Measurements from ENCODE around the gene DNAJC15. TPM values are rescaled to one million over a fixed set of nuclear protein-coding genes. Genes with fewer than 3 reads are reported as not detected.

The DNAJC15 gene
- total RNA-seq, 1 donor from 2014 or later: 17.1 TPM

DNA sequence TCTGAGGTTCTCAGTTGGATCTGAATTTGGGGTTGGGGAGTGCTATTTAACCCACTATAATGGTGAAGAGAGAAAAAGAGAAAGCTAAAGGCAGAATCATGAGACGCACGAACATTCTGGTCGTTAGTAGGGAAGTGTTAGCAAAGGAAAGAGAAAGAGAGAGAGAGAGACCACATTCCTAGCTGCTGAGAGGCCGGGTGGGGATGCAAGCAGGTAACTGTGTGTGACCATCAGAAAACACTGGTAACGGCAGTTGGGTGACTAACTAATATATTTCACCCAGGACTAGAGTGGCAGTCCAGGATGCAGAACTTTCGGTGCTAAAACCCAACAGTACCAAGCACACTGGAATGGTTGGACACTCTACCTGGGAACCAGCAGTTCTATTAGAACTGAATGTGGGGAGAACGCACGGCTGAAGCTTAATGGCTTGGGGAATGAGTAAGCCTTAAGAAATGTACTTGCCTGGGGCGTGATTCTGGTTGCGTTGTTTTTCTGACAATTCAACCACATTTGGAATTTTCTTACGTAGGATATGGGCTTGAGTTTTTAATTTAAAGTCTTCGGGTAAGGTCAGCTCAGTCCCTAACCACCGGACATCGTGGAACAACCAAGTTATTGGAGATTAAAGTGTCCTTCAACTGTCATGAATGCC is 130.2 kb downstream of the DNAJC15 start:
- Mint-ChIP-seq H3K27me3 (ENCODE audit: unreplicated experiment) (no peaks in the 10 kb centered on the region), H3K9me3 (ENCODE audit: unreplicated experiment) (no peaks in the 10 kb centered on the region)

DNA sequence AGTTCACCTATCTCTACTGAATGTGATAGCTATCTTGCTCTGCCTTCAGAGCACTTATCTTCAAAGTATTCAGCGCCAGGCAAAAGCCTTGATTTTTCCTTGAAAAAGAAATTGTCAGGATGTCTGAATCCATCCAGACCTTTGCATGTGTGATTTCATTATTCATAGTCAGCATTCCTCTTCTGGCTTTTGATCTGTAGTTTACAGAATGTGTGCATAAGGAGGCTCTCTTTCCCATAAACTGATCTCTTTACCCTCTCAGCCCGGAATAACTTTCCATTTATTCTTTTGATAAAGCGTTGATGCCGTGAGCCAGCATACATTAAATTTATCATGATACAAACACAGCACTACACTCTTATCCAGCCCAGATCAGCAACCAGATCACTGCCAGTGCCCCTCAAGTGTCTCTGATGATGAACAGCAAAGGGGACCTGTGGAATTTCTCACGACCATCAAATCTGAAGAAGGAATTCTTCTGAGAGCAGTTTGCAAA is 130.8 kb downstream of the DNAJC15 start:
- Mint-ChIP-seq H3K9me3 (ENCODE audit: unreplicated experiment) (peaks cover 2% of the 10 kb centered on the region), H3K4me3 (ENCODE audit: unreplicated experiment) (no peak overlapping the region), H3K27ac (ENCODE audit: unreplicated experiment) (no peak overlapping the region), H3K27me3 (ENCODE audit: unreplicated experiment) (peaks cover under 1% of the 10 kb centered on the region), H3K4me1 (ENCODE audit: low read depth, unreplicated experiment) (peaks cover 8% of the 10 kb centered on the region), H3K36me3 (ENCODE audit: unreplicated experiment) (no peaks in the 10 kb centered on the region)
- DNase-seq: no peak
- TF ChIP-seq, protein P1, sequence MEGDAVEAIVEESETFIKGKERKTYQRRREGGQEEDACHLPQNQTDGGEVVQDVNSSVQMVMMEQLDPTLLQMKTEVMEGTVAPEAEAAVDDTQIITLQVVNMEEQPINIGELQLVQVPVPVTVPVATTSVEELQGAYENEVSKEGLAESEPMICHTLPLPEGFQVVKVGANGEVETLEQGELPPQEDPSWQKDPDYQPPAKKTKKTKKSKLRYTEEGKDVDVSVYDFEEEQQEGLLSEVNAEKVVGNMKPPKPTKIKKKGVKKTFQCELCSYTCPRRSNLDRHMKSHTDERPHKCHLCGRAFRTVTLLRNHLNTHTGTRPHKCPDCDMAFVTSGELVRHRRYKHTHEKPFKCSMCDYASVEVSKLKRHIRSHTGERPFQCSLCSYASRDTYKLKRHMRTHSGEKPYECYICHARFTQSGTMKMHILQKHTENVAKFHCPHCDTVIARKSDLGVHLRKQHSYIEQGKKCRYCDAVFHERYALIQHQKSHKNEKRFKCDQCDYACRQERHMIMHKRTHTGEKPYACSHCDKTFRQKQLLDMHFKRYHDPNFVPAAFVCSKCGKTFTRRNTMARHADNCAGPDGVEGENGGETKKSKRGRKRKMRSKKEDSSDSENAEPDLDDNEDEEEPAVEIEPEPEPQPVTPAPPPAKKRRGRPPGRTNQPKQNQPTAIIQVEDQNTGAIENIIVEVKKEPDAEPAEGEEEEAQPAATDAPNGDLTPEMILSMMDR (IDR thresholded peaks at IDR 0.05; ENCODE audit: partially characterized antibody, unreplicated experiment): no peak

More for the DNA sequence above, 130.2 kb downstream of the DNAJC15 start:
- no peak for DNase-seq
- H3K4me1 Mint-ChIP-seq (ENCODE audit: low read depth, unreplicated experiment): peaks cover 3% of the 10 kb centered on the region
- no peak overlapping the region for H3K4me3 Mint-ChIP-seq (ENCODE audit: unreplicated experiment)
- no peak overlapping the region for H3K27ac Mint-ChIP-seq (ENCODE audit: unreplicated experiment)
- no peaks in the 10 kb centered on the region for H3K36me3 Mint-ChIP-seq (ENCODE audit: unreplicated experiment)
- TF ChIP-seq, protein P1 (IDR thresholded peaks at IDR 0.05; ENCODE audit: partially characterized antibody, unreplicated experiment): no peak

DNA sequence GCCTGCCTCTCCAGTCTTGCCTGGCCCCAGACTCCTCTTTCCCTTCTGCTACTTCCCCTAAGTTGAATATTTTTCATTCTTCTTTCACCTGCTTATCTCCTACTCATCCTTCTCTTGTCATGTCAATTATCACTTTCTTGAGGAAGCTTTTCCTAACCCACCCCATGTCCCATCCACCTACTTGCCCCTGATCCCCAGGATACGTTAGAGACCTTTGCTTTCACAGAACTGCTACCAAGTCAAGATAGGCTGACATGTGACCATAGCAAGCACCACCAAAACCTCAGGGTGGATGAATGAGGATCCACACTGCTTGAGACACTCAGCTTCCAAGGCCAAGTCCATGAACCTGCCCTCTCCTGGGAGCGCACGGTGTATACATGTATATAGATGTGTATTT is 131.5 kb downstream of the DNAJC15 start:
- no peak overlapping the region for H3K4me3 Mint-ChIP-seq (ENCODE audit: unreplicated experiment)
- TF ChIP-seq, protein P1 (IDR thresholded peaks at IDR 0.05; ENCODE audit: partially characterized antibody, unreplicated experiment): no peak
- H3K36me3 Mint-ChIP-seq (ENCODE audit: unreplicated experiment): no peaks in the 10 kb centered on the region
- peaks cover 4% of the 10 kb centered on the region for H3K9me3 Mint-ChIP-seq (ENCODE audit: unreplicated experiment)
- H3K27me3 Mint-ChIP-seq (ENCODE audit: unreplicated experiment): peaks cover 5% of the 10 kb centered on the region
- no peak overlapping the region for H3K27ac Mint-ChIP-seq (ENCODE audit: unreplicated experiment)
- peaks cover 13% of the 10 kb centered on the region for H3K4me1 Mint-ChIP-seq (ENCODE audit: low read depth, unreplicated experiment)
- no peak for DNase-seq

DNA sequence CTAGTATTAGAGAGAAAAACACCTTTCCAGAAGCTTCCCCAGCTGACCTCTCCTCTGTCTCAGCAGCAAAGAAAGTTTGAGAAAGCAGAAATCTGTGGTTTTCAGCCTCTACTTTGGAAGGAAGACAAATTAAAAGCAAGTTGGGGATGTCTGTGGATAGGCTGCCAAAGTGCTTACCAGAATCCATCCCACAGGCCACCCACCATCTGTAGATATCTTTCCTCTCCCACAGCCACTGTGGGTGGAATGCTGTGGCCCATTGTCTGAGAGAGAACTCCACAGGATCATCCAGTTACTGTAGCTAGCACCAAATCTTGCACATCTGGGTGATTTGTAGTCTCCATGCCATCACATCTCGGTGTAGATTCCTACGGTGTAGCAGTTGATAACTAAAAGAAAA is 133.5 kb downstream of the DNAJC15 start:
- no peak overlapping the region for H3K4me3 Mint-ChIP-seq (ENCODE audit: unreplicated experiment)
- peaks cover 17% of the 10 kb centered on the region for H3K4me1 Mint-ChIP-seq (ENCODE audit: low read depth, unreplicated experiment)
- peaks cover 7% of the 10 kb centered on the region for H3K9me3 Mint-ChIP-seq (ENCODE audit: unreplicated experiment)
- TF ChIP-seq, protein P1 (IDR thresholded peaks at IDR 0.05; ENCODE audit: partially characterized antibody, unreplicated experiment): no peak
- no peak overlapping the region for H3K27ac Mint-ChIP-seq (ENCODE audit: unreplicated experiment)
- peaks cover 5% of the 10 kb centered on the region for H3K27me3 Mint-ChIP-seq (ENCODE audit: unreplicated experiment)
- H3K36me3 Mint-ChIP-seq (ENCODE audit: unreplicated experiment): no peaks in the 10 kb centered on the region
- DNase-seq: no peak

DNA sequence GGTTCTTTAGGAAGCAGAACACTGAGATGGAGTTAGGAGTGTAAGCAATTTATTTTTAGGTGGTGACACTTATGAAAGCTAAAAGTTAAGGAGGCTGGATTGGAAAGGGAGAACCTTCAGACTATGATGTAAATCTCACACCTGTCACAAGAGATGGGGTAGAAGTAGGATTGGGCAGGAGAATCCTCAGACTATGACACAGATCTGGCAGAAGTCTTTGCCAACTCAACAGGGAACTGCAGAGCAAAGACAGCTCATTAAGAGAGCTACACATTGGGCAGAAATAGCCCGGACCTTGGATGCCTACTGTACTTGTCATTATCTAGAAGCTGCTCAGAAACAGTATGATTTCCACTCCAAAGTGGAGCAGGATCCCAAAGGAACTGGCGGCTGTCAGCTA is 134.4 kb downstream of the DNAJC15 start:
- H3K4me3 Mint-ChIP-seq (ENCODE audit: unreplicated experiment): no peak overlapping the region
- peaks cover 5% of the 10 kb centered on the region for H3K27me3 Mint-ChIP-seq (ENCODE audit: unreplicated experiment)
- H3K36me3 Mint-ChIP-seq (ENCODE audit: unreplicated experiment): no peaks in the 10 kb centered on the region
- no peak for DNase-seq
- H3K4me1 Mint-ChIP-seq (ENCODE audit: low read depth, unreplicated experiment): peaks cover 17% of the 10 kb centered on the region
- TF ChIP-seq, protein P1 (IDR thresholded peaks at IDR 0.05; ENCODE audit: partially characterized antibody, unreplicated experiment): no peak
- peaks cover 7% of the 10 kb centered on the region for H3K9me3 Mint-ChIP-seq (ENCODE audit: unreplicated experiment)
- no peak overlapping the region for H3K27ac Mint-ChIP-seq (ENCODE audit: unreplicated experiment)

Measured in glutamatergic neuron (in vitro differentiated cells).